ENCODE data around the gene OR4C16.

OR4C16 gene, protein sequence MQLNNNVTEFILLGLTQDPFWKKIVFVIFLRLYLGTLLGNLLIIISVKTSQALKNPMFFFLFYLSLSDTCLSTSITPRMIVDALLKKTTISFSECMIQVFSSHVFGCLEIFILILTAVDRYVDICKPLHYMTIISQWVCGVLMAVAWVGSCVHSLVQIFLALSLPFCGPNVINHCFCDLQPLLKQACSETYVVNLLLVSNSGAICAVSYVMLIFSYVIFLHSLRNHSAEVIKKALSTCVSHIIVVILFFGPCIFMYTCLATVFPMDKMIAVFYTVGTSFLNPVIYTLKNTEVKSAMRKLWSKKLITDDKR

GRCh38 chr11:55571828-55572227 is at the start of gene OR4C16:
OR4C16 (plus strand) TSS chr11:55572128; CDS start chr11:55572128, 0 bp downstream.
- DNase-seq = no peak

GRCh38 chr11:55554169-55554568 is 17.8 kb upstream of the OR4C16 start, which contains the start of gene OR4C15:
OR4C15 (plus strand) TSS chr11:55554469; CDS start chr11:55554469, 0 bp downstream.
- no peak for DNase-seq

GRCh38 chr11:55572548-55572947 is 620 bp downstream of the OR4C16 start:
- no peak for DNase-seq

DNA sequence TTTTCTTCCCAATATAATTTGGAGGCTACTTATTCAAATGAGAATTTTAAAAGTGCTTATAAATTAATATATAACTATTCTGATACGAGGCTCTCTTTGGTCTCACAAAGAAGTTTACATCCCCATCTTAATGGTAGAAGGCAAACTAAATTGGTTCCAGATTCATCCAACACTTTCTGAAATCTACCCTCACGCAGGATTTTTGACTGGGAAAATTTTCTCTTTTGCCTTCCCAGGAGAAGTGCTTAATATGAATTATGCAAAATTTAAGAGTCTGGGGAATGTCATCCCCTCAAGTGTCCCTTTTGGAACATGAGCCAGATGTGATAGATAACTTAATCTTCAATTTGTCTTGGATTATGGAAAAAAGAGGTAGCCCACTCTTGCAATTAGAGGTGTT is 35.6 kb downstream of the OR4C16 start, which contains the start of gene OR4C11:
Gene OR4C11, minus strand, starts transcription at position 101 of the 400 bp plus-strand sequence. CDS start 3,272 bp downstream, outside the sequence.
- no peak for DNase-seq
